Transverse colon (tissue), 4 donors: ENCODE results near the gene PCDHGA1. TPM values are rescaled to one million over a fixed set of nuclear protein-coding genes. Genes with fewer than 3 reads are reported as not detected.

Experiments
- DNase-seq: peaks from one replicate; pipeline ENCODE4 v3.0.0-alpha.2; 2019
- H3K27ac ChIP-seq, 4 donors: fragments of 200-600 bp; sonication (generic); 2 replicates each; pipeline ENCODE4 v1.5.1; 2016 to 2018; ENCODE audit warnings: inconsistent platforms in 4 of 4
- H3K27me3 ChIP-seq: fragments of 200-600 bp; sonication (generic); 2 replicates; pipeline ENCODE4 v1.5.1; 2017; ENCODE audit warnings: inconsistent platforms
- H3K36me3 ChIP-seq, 4 donors: fragments of 200-600 bp; sonication (generic); 2 replicates each; pipeline ENCODE4 v1.5.1; 2017 to 2019; ENCODE audit warnings: inconsistent platforms in 4 of 4
- H3K4me1 ChIP-seq, 4 donors: fragments of 200-600 bp; sonication (generic); 2 replicates each; pipeline ENCODE4 v1.5.1; 2017 to 2020; ENCODE audit warnings: inconsistent platforms in 4 of 4
- H3K4me3 ChIP-seq, 4 donors: fragments of 200-600 bp; sonication (generic); 1 replicate in 1 of 4; 2 replicates in 3 of 4; pipeline versions ENCODE4 v1.5.1 to v1.6.1; 2017 to 2019; ENCODE audit warnings: inconsistent platforms in 4 of 4
- H3K9me3 ChIP-seq, 2 donors: fragments of 200-600 bp; sonication (generic); 2 replicates each; pipeline ENCODE4 v1.5.1; 2017 to 2019; ENCODE audit warnings: inconsistent platforms in 2 of 2
- EP300 ChIP-seq: sonication (generic); formaldehyde crosslinking; IDR thresholded peaks from one replicate; pipeline ENCODE4 v1.6.1; 2017; ENCODE audit warnings: antibody characterized with exemption, low read depth
- POLR2A ChIP-seq: fragments of 450-650 bp; IDR thresholded peaks from one replicate; pipeline ENCODE4 v1.6.1; 2016; ENCODE audit warnings: antibody characterized with exemption, mild to moderate bottlenecking, moderate library complexity
- POLR2AphosphoS5 ChIP-seq, 3 donors: sonication (generic); formaldehyde crosslinking; IDR thresholded peaks; one replicate each; pipeline ENCODE4 v1.6.1; 2016; ENCODE audit warnings: antibody characterized with exemption in 3 of 3
- WGBS, 2 donors: methylation state at CpG; one replicate each; pipeline ENCODE4 v1.1.5; 2018; ENCODE audit warnings: low coverage in 1 of 2; 5-methylcytosine and 5-hydroxymethylcytosine counted together
- in situ Hi-C, 4 donors: fragments of 200-750 bp; cut with MboI; loops; one replicate each; pipeline versions ENCODE4 v1.15.0 to v1.15.1; 2017; ENCODE audit warnings: low sequenced_read_pairs in 3 of 4, low pct_ligation_motif_present in 1 of 4, low pct_unique_long_range_greater_than_20kb in 1 of 4
- intact Hi-C: fragments of 100-400 bp; cut with DNase I; formaldehyde crosslinking; loops from one replicate; pipeline ENCODE4 v1.15.1; 2023; ENCODE audit warnings: low total_unique reads
- total RNA-seq, 4 donors: library from RNA; depleted of rRNA; stranded (reverse); fragments of >200 nt; gene quantifications; one replicate each; pipeline ENCODE4 v1.1.0, GENCODE V29; 2016
- TF ChIP-seq, protein P1 (sequence below), 5 experiments: fragments of 200-600 bp in 3 of 5; fragments of 450-650 bp in 2 of 5; sonication (generic) in 3 of 5; IDR thresholded peaks; 1 replicate in 2 of 5; 2 replicates in 3 of 5; pipeline ENCODE4 v1.5.1; 2016 to 2017; ENCODE audit warnings: antibody characterized with exemption in 5 of 5, inconsistent platforms in 3 of 5, mild to moderate bottlenecking in 2 of 5, moderate library complexity in 1 of 5

The PCDHGA1 gene
- total RNA-seq, 4 donors from 2014 or later, result 0.55 to 0.64 TPM; not detected in 2

DNA sequence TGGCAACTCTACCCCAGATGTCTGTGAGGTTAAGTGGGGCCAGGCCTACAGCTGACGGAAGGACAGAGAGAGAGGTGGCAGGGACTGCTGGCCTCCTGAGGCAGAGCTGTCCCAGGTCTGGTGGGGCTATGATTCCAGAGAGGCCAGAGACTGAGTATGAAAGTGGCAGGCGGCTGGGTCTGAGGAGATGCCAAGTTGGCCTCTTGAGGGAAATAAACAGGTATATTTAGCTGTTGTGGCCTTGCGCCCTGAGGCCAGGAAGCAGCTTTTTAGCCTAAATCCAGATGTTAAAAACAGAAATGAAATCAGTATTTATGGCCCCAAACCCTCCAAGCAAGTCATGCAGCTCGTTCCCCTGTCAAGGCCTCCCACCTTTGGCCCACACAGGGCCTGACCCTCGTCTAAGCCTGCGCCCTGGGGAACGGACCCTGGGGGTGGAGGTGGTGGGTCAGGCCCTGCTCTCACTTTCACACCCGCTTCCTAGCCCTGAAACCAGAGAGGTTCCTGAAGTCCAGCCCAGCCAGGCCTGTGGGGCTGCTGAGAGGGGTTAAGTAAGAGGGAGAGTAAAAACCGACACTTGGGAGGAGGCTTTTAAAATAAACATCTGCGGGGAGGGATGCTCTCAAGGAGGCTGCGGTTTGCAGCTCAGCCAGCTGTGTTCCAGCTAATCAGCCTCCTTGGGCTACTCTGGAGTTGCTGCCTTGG is 177.2 kb downstream of the PCDHGA1 start:
- 58% methylated on average over 11 of the region's 11 CpGs; no CpG with 5 or more reads in 1 of the 2 donors for WGBS, 2 donors
- intact Hi-C loops, result no loop called here
- in situ Hi-C loops, result no loop called here

DNA sequence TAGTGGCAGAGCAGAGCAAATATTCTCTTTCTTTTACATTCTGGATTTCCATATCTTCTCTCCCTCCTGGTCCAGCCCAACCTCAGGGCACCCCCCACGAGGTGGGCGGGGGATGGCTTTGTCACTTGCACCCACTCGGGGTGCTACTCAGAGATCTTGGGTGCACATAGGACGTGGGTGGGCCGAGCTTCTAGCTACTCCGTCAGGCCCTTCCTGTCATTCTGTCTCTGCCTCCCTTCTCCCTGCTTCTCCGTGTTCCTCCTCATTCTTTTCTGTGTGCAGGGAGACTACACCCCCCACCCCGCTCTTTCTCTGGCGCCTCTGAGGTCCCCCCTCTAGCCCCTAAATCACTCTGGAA is 178.1 kb downstream of the PCDHGA1 start:
- TF ChIP-seq, protein P1, sequence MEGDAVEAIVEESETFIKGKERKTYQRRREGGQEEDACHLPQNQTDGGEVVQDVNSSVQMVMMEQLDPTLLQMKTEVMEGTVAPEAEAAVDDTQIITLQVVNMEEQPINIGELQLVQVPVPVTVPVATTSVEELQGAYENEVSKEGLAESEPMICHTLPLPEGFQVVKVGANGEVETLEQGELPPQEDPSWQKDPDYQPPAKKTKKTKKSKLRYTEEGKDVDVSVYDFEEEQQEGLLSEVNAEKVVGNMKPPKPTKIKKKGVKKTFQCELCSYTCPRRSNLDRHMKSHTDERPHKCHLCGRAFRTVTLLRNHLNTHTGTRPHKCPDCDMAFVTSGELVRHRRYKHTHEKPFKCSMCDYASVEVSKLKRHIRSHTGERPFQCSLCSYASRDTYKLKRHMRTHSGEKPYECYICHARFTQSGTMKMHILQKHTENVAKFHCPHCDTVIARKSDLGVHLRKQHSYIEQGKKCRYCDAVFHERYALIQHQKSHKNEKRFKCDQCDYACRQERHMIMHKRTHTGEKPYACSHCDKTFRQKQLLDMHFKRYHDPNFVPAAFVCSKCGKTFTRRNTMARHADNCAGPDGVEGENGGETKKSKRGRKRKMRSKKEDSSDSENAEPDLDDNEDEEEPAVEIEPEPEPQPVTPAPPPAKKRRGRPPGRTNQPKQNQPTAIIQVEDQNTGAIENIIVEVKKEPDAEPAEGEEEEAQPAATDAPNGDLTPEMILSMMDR (IDR thresholded peaks at IDR 0.05), result no peak
- TF ChIP-seq POLR2AphosphoS5 (IDR thresholded peaks at IDR 0.05) (no peak), EP300 (no peak), POLR2A (no peak)
- Histone ChIP-seq H3K4me3 (peak overlapping the region in 2 of 4 donors; percentile 6 to 37), H3K27me3 (no peaks in the 10 kb centered on the region), H3K36me3 (no peaks in the 10 kb centered on the region), H3K9me3 (no peaks in the 10 kb centered on the region), H3K27ac (peak overlapping the region; percentile 79 to 84 (median 83)), H3K4me1 (peaks cover 12 to 37% (median 26%) of the 10 kb centered on the region in 4 donors)
- 45 to 57% methylated on average over 5 to 9 of the region's 9 CpGs for WGBS, 2 donors
- in situ Hi-C loops, result no loop called here
- no peak for DNase-seq
- intact Hi-C loops, result no loop called here

More for the DNA sequence above, 177.2 kb downstream of the PCDHGA1 start:
- TF ChIP-seq, protein P1 (IDR thresholded peaks at IDR 0.05), result no peak
- TF ChIP-seq POLR2AphosphoS5 (IDR thresholded peaks at IDR 0.05) (no peak), EP300 (no peak), POLR2A (no peak)
- Histone ChIP-seq H3K27ac (peak overlapping the region; percentile 79 to 84 (median 83)), H3K36me3 (no peaks in the 10 kb centered on the region), H3K4me3 (no peak overlapping the region), H3K9me3 (no peaks in the 10 kb centered on the region), H3K27me3 (no peaks in the 10 kb centered on the region), H3K4me1 (peaks cover 12 to 32% (median 26%) of the 10 kb centered on the region in 4 donors)
- no peak for DNase-seq

DNA sequence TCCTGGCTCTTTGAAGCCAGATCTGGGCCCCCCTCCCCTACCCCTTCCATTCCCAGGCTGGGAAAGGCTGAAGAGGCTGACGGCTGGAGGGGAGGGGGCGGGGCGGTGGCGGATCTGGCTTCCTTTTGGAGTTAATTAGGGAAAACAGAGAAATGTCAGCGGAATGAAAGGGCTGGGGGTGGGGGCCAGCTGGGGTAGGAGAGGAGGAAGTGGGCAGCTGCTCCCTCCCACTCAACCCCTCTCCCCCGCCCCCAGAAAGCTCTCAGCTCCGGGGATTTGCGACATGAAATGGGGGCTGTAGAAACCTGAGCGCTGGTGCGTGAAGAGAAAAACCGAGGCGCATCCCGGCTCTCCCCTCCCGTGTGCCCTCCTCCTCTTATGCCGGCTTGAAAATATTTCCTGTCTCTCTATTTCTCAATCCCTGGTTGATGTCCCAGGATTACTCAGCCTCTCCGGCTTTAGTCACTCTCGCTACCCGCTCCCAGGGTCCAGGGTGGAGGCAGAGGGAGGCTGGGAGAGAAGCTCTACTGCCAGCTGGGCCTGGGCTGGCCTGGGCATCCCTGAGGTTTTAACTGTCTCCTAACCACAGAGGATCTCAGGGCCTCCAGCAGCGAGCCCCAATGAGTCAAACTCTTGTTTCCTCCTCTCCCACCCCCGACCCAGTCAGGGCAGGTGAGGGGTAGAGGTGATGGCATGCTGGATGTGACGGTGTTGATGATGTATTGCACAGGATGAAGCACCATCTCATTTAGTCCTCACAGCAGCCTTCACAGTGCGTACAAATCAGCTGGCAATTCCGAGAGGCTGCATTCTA is 178.7 kb downstream of the PCDHGA1 start:
- 47 to 55% methylated on average over 3 to 23 of the region's 23 CpGs for WGBS, 2 donors
- Histone ChIP-seq H3K27me3 (no peaks in the 10 kb centered on the region), H3K4me1 (peaks cover 14 to 43% (median 30%) of the 10 kb centered on the region in 4 donors), H3K36me3 (no peaks in the 10 kb centered on the region), H3K4me3 (peak overlapping the region in 2 of 4 donors; percentile 6 to 37), H3K9me3 (no peaks in the 10 kb centered on the region), H3K27ac (peak overlapping the region; percentile 79 to 84 (median 83))
- intact Hi-C loops, result no loop called here
- DNase-seq, result peak; percentile 41
- in situ Hi-C loops, result no loop called here
- TF ChIP-seq, protein P1 (IDR thresholded peaks at IDR 0.05), result no peak
- TF ChIP-seq EP300 (no peak), POLR2A (peak; percentile 17), POLR2AphosphoS5 (IDR thresholded peaks at IDR 0.05) (peak; percentile 19 to 68 (median 48))

DNA sequence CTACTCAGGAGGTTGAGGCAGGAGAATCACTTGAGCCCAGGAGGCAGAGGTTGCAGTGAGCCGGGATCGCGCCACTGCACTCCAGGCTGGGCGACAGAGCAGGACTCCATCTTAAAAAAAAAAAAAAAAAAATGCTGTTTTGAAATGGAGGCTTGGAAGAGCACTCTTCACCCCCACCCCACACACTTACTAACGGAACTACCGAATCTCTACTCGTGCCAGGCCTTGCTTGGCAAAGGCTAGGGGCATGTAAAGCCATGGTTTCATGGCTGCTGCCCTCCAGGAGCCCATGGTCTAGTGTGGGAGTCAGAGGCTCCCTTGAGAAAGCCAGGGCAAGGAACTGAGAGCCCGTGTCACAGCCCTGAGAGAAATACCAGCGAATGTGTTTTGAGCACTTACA is 179.8 kb downstream of the PCDHGA1 start:
- intact Hi-C loops (loop anchor here (5.0 kb wide), 1 partner anchor 33 kb away; the partner anchor contains the start of gene PCDHGC3), in situ Hi-C loops (no loop called here)
- H3K4me1 ChIP-seq, result peaks cover 21 to 55% (median 41%) of the 10 kb centered on the region in 4 donors
- H3K9me3 ChIP-seq, result no peaks in the 10 kb centered on the region
- WGBS, 2 donors, result 93% methylated on average over 9 of the region's 9 CpGs; no CpG with 5 or more reads in 1 of the 2 donors
- no peaks in the 10 kb centered on the region for H3K27me3 ChIP-seq
- peak overlapping the region in 3 of 4 donors; percentile 83 to 84 (median 83) for H3K27ac ChIP-seq
- no peak overlapping the region for H3K4me3 ChIP-seq
- TF ChIP-seq, protein P1 (IDR thresholded peaks at IDR 0.05), result no peak
- TF ChIP-seq EP300 (no peak), POLR2A (no peak), POLR2AphosphoS5 (IDR thresholded peaks at IDR 0.05) (no peak)
- DNase-seq, result no peak
- no peaks in the 10 kb centered on the region for H3K36me3 ChIP-seq
